ENCODE results near the gene GNG5.

GRCh38 chr1:84538599-84538998 is 32.2 kb upstream of the GNG5 start:
- TF ChIP-seq, protein P1, sequence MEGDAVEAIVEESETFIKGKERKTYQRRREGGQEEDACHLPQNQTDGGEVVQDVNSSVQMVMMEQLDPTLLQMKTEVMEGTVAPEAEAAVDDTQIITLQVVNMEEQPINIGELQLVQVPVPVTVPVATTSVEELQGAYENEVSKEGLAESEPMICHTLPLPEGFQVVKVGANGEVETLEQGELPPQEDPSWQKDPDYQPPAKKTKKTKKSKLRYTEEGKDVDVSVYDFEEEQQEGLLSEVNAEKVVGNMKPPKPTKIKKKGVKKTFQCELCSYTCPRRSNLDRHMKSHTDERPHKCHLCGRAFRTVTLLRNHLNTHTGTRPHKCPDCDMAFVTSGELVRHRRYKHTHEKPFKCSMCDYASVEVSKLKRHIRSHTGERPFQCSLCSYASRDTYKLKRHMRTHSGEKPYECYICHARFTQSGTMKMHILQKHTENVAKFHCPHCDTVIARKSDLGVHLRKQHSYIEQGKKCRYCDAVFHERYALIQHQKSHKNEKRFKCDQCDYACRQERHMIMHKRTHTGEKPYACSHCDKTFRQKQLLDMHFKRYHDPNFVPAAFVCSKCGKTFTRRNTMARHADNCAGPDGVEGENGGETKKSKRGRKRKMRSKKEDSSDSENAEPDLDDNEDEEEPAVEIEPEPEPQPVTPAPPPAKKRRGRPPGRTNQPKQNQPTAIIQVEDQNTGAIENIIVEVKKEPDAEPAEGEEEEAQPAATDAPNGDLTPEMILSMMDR (IDR thresholded peaks at IDR 0.05; ENCODE audit: low read depth, low read length): no peak
- no peak for TF ChIP-seq EZH2phosphoT487 (IDR thresholded peaks at IDR 0.05; ENCODE audit: low read depth)
